H9 (cell line): ENCODE results near the gene SIGLEC12. TPM values are rescaled to one million over a fixed set of nuclear protein-coding genes. Genes with fewer than 3 reads are reported as not detected.

ENCODE experiments used
- DNase-seq: peaks from one replicate; pipeline ENCODE4 v3.0.0-alpha.2; 2017
- H2AFZ ChIP-seq: one replicate; pipeline ENCODE4 v1.6.1; 2013; ENCODE audit warnings: mild to moderate bottlenecking, low read length, control low read depth, moderate library complexity
- H2AK5ac ChIP-seq: 2 replicates; pipeline ENCODE4 v1.6.1; 2013; ENCODE audit warnings: low read length, control low read depth, mixed read lengths; ENCODE audit not compliant: insufficient read length
- H2BK120ac ChIP-seq: one replicate; pipeline ENCODE4 v1.6.1; 2013; ENCODE audit warnings: low read depth, mild to moderate bottlenecking, low read length, control low read depth, inconsistent platforms; ENCODE audit not compliant: poor library complexity, severe bottlenecking
- H2BK12ac ChIP-seq: 2 replicates; pipeline ENCODE4 v1.6.1; 2013; ENCODE audit warnings: low read length, control low read depth, mixed read lengths, low read depth; ENCODE audit not compliant: insufficient read length
- H2BK15ac ChIP-seq: 2 replicates; pipeline ENCODE4 v1.6.1; 2013; ENCODE audit warnings: low read depth, low read length, control low read depth
- H2BK20ac ChIP-seq: one replicate; pipeline ENCODE4 v1.6.1; 2013; ENCODE audit warnings: low read depth, mild to moderate bottlenecking, low read length, control low read depth, inconsistent platforms; ENCODE audit not compliant: poor library complexity, severe bottlenecking
- H2BK5ac ChIP-seq: 2 replicates; pipeline ENCODE4 v1.6.1; 2013; ENCODE audit warnings: low read length, control low read depth, mixed read lengths; ENCODE audit not compliant: insufficient read length
- H3K14ac ChIP-seq: 2 replicates; pipeline ENCODE4 v1.6.1; 2013; ENCODE audit warnings: low read length, control low read depth; ENCODE audit not compliant: insufficient read depth
- H3K18ac ChIP-seq: 2 replicates; pipeline ENCODE4 v1.6.1; 2013; ENCODE audit warnings: low read depth, mild to moderate bottlenecking, mixed read lengths, low read length, control low read depth; ENCODE audit not compliant: insufficient read length
- H3K23ac ChIP-seq: 2 replicates; pipeline ENCODE4 v1.6.1; 2013; ENCODE audit warnings: low read length, control low read depth, mixed read lengths, low read depth; ENCODE audit not compliant: insufficient read length
- H3K23me2 ChIP-seq: 2 replicates; pipeline ENCODE4 v1.6.1; 2013; ENCODE audit warnings: low read depth, mild to moderate bottlenecking, mixed read lengths, low read length, control low read depth; ENCODE audit not compliant: insufficient read length, poor library complexity, severe bottlenecking
- H3K27ac ChIP-seq: 2 replicates; pipeline ENCODE4 v1.5.1; 2013; ENCODE audit warnings: low read length, control low read depth, mixed read lengths, low read depth; ENCODE audit not compliant: insufficient read length
- H3K27me3 ChIP-seq: 2 replicates; pipeline ENCODE4 v1.6.1; 2013; ENCODE audit warnings: low read length, control low read depth, inconsistent platforms; ENCODE audit not compliant: insufficient read depth
- H3K4ac ChIP-seq: 2 replicates; pipeline ENCODE4 v1.6.1; 2013; ENCODE audit warnings: low read depth, mild to moderate bottlenecking, control low read depth, inconsistent platforms, low read length, moderate library complexity
- H3K4me1 ChIP-seq: 2 replicates; pipeline ENCODE4 v1.6.1; 2013; ENCODE audit warnings: low read length, control low read depth, inconsistent platforms; ENCODE audit not compliant: insufficient read depth
- H3K4me2 ChIP-seq: 2 replicates; pipeline ENCODE4 v1.6.1; 2013; ENCODE audit warnings: low read length, control low read depth, mixed read lengths; ENCODE audit not compliant: insufficient read length, insufficient read depth
- H3K56ac ChIP-seq: 2 replicates; pipeline ENCODE4 v1.6.1; 2013; ENCODE audit warnings: low read depth, mild to moderate bottlenecking, mixed read lengths, low read length, control low read depth; ENCODE audit not compliant: insufficient read length
- H3K79me1 ChIP-seq: 2 replicates; pipeline ENCODE4 v1.6.1; 2013; ENCODE audit warnings: low read depth, mild to moderate bottlenecking, moderate library complexity, low read length, control low read depth, inconsistent platforms; ENCODE audit not compliant: insufficient read depth, poor library complexity, severe bottlenecking
- H3K79me2 ChIP-seq: 2 replicates; pipeline ENCODE4 v1.6.1; 2013; ENCODE audit warnings: low read length, control low read depth, inconsistent platforms; ENCODE audit not compliant: insufficient read depth
- H3K9ac ChIP-seq: 2 replicates; pipeline ENCODE4 v1.6.1; 2013; ENCODE audit warnings: low read length, control low read depth, mixed read lengths; ENCODE audit not compliant: insufficient read length; ENCODE audit errors: extremely low read depth
- H3K9me3 ChIP-seq: one replicate; pipeline ENCODE4 v1.6.1; 2013; ENCODE audit warnings: low read depth, low read length, inconsistent platforms; ENCODE audit not compliant: control insufficient read depth
- H3T11ph ChIP-seq: one replicate; pipeline ENCODE4 v1.6.1; 2013; ENCODE audit warnings: mild to moderate bottlenecking, low read length, control low read depth, inconsistent platforms
- H4K20me1 ChIP-seq: one replicate; pipeline ENCODE4 v1.6.1; 2013; ENCODE audit not compliant: control insufficient read depth, insufficient read length, insufficient read depth
- H4K5ac ChIP-seq: 2 replicates; pipeline ENCODE4 v1.6.1; 2013; ENCODE audit warnings: low read depth, mild to moderate bottlenecking, mixed read lengths, low read length, control low read depth; ENCODE audit not compliant: insufficient read length
- H4K8ac ChIP-seq: replicated peaks from 2 replicates; pipeline ENCODE4 v1.6.1; 2013; ENCODE audit warnings: low read length, control low read depth, mixed read lengths, low read depth; ENCODE audit not compliant: insufficient read length
- H4K91ac ChIP-seq: 2 replicates; pipeline ENCODE4 v1.6.1; 2013; ENCODE audit warnings: low read depth, mild to moderate bottlenecking, moderate library complexity, mixed read lengths, low read length, control low read depth; ENCODE audit not compliant: insufficient read length
- H3K27ac Mint-ChIP-seq, 3 experiments: 2 replicates in 2 of 3; 3 replicates in 1 of 3; pipeline ENCODE4 v1.8.0; 2020 to 2021; ENCODE audit warnings: mixed read lengths in 3 of 3, mild to moderate bottlenecking in 1 of 3, moderate library complexity in 1 of 3
- H3K27me3 Mint-ChIP-seq: 2 replicates; pipeline ENCODE4 v1.8.0; 2021; ENCODE audit warnings: low read depth, mild to moderate bottlenecking, moderate library complexity, mixed read lengths
- H3K36me3 Mint-ChIP-seq, 3 experiments: 2 replicates in 2 of 3; 3 replicates in 1 of 3; pipeline ENCODE4 v1.8.0; 2020 to 2021; ENCODE audit warnings: low read depth in 3 of 3, mixed read lengths in 3 of 3; ENCODE audit not compliant: insufficient read depth in 1 of 3
- H3K4me1 Mint-ChIP-seq, 2 experiments: 2 replicates each; pipeline ENCODE4 v1.8.0; 2020; ENCODE audit warnings: mixed read lengths in 2 of 2
- H3K4me3 Mint-ChIP-seq, 2 experiments: 2 replicates in 1 of 2; 3 replicates in 1 of 2; pipeline ENCODE4 v1.8.0; 2020 to 2021; ENCODE audit warnings: mild to moderate bottlenecking in 2 of 2, mixed read lengths in 2 of 2, moderate library complexity in 1 of 2
- H3K9me3 Mint-ChIP-seq, 2 experiments: 2 replicates in 1 of 2; 3 replicates in 1 of 2; pipeline ENCODE4 v1.8.0; 2020; ENCODE audit warnings: mild to moderate bottlenecking in 2 of 2, mixed read lengths in 2 of 2, moderate library complexity in 1 of 2
- WGBS: extraction: QIAGEN DNeasy Blood & Tissue Kit; methylation state at CpG from one replicate; pipeline ENCODE4 v1.1.7; 2013; ENCODE audit warnings: missing lambda C conversion rate, low lambda C conversion rate, mixed read lengths; ENCODE audit not compliant: insufficient read length; ENCODE audit errors: extremely low coverage; 5-methylcytosine and 5-hydroxymethylcytosine counted together
- total RNA-seq: library from RNA; stranded (reverse); gene quantifications from 2 replicates; pipeline ENCODE4 v1.2.1, GENCODE V29; 2021
- TF ChIP-seq, protein P1 (sequence below): fragments of 200-600 bp; sonication (generic); conservative IDR thresholded peaks from 3 replicates; pipeline ENCODE4 v1.8.0; 2021; ENCODE audit warnings: antibody characterized with exemption, mild to moderate bottlenecking

SIGLEC12 gene
- total RNA-seq, 1 experiment from 2014 or later: not detected

DNA sequence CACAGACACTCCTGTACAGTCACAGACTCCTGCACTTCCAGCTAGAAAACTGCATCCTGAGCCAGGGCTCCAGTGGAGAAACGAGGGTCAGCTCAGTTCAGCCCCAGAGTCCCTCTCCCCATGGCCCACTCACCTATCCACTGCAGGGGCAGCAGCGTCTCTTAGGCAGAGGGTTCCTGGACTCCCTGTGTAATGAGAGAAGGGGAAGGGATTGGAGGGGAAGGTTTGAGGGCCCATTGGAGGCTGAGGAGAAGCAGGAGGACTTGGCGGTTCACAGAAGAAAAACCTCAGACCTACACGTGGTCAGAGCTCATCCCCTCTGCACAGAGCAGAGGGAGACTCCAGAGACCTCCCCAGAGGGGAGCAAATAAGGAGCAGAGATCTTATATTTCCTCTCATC lies 32.4 kb downstream of the SIGLEC12 start:
- Histone ChIP-seq H2BK120ac (no peak overlapping the region), H3K9ac (no peak overlapping the region), H2BK5ac (no peak overlapping the region), H4K5ac (no peak overlapping the region), H3K23me2 (no peaks in the 10 kb centered on the region), H3K4ac (no peak overlapping the region), H3K27me3 (no peaks in the 10 kb centered on the region), H3K79me1 (no peaks in the 10 kb centered on the region), H3K14ac (no peak overlapping the region), H3K79me2 (no peaks in the 10 kb centered on the region), H4K8ac (no peak overlapping the region), H2AK5ac (no peak overlapping the region), H3K18ac (no peak overlapping the region), H4K91ac (no peak overlapping the region), H3K9me3 (no peaks in the 10 kb centered on the region), H2AFZ (no peak overlapping the region), H4K20me1 (no peaks in the 10 kb centered on the region), H2BK12ac (no peak overlapping the region), H2BK20ac (no peak overlapping the region), H3K56ac (no peak overlapping the region), H3K4me1 (no peaks in the 10 kb centered on the region), H3T11ph (no peak overlapping the region), H2BK15ac (no peak overlapping the region), H3K4me2 (no peak overlapping the region), H3K23ac (no peak overlapping the region), H3K27ac (no peak overlapping the region)
- Mint-ChIP-seq H3K27me3 (peaks cover 62% of the 10 kb centered on the region), H3K9me3 (peaks cover 0 to 84% of the 10 kb centered on the region in 2 experiments; a peak in 2 of 5 replicates), H3K36me3 (no peaks in the 10 kb centered on the region), H3K27ac (no peak overlapping the region), H3K4me1 (peaks cover 0 to 2% of the 10 kb centered on the region in 2 experiments; a peak in 1 of 4 replicates), H3K4me3 (no peak overlapping the region)
- no CpG with 5 or more reads among the region's 4 CpGs for WGBS
- TF ChIP-seq, protein P1, sequence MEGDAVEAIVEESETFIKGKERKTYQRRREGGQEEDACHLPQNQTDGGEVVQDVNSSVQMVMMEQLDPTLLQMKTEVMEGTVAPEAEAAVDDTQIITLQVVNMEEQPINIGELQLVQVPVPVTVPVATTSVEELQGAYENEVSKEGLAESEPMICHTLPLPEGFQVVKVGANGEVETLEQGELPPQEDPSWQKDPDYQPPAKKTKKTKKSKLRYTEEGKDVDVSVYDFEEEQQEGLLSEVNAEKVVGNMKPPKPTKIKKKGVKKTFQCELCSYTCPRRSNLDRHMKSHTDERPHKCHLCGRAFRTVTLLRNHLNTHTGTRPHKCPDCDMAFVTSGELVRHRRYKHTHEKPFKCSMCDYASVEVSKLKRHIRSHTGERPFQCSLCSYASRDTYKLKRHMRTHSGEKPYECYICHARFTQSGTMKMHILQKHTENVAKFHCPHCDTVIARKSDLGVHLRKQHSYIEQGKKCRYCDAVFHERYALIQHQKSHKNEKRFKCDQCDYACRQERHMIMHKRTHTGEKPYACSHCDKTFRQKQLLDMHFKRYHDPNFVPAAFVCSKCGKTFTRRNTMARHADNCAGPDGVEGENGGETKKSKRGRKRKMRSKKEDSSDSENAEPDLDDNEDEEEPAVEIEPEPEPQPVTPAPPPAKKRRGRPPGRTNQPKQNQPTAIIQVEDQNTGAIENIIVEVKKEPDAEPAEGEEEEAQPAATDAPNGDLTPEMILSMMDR: no peak
- DNase-seq: no peak
